ENCODE data around the gene NCK1.

GRCh38 chr3:136946978-136947377, 85.0 kb downstream of the NCK1 start:
- TF ChIP-seq, protein P1, sequence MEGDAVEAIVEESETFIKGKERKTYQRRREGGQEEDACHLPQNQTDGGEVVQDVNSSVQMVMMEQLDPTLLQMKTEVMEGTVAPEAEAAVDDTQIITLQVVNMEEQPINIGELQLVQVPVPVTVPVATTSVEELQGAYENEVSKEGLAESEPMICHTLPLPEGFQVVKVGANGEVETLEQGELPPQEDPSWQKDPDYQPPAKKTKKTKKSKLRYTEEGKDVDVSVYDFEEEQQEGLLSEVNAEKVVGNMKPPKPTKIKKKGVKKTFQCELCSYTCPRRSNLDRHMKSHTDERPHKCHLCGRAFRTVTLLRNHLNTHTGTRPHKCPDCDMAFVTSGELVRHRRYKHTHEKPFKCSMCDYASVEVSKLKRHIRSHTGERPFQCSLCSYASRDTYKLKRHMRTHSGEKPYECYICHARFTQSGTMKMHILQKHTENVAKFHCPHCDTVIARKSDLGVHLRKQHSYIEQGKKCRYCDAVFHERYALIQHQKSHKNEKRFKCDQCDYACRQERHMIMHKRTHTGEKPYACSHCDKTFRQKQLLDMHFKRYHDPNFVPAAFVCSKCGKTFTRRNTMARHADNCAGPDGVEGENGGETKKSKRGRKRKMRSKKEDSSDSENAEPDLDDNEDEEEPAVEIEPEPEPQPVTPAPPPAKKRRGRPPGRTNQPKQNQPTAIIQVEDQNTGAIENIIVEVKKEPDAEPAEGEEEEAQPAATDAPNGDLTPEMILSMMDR (IDR thresholded peaks at IDR 0.05): no peak
- TF ChIP-seq POLR2A (IDR thresholded peaks at IDR 0.05): no peak

Data from uterus (tissue), 2 donors.